Frontal cortex (tissue), 4 donors: Measurements from ENCODE around the gene ZNF556. TPM values are rescaled to one million over a fixed set of nuclear protein-coding genes. Genes with fewer than 3 reads are reported as not detected.
A peak's percentile ranks its signal among the peaks of the same experiment; 100 is the strongest.
"Not testable (repeated sequence)": the region's sequence is repeated elsewhere in the genome, so short reads cannot be mapped to it uniquely, and the experiment has no call there.

Source experiments
- DNase-seq, 2 donors: peaks; one replicate each; pipeline ENCODE4 v3.0.0; 2012; ENCODE audit warnings: low spot score in 2 of 2
- FAIRE-seq: peaks from 2 replicates; lab custom pipeline; 2012; peaks lifted over from hg19 to GRCh38; lab: Jason Lieb, UNC
- total RNA-seq: library from RNA; depleted of rRNA; stranded (reverse); fragments of >200 nt; gene quantifications from one replicate; pipeline ENCODE4 v1.2.3, GENCODE V29; 2014
- donor health status: control.
- donor health status: control.
- donor health status: control.

ZNF556 gene
- total RNA-seq, 1 donor from 2014 or later: under 0.01 TPM

DNA sequence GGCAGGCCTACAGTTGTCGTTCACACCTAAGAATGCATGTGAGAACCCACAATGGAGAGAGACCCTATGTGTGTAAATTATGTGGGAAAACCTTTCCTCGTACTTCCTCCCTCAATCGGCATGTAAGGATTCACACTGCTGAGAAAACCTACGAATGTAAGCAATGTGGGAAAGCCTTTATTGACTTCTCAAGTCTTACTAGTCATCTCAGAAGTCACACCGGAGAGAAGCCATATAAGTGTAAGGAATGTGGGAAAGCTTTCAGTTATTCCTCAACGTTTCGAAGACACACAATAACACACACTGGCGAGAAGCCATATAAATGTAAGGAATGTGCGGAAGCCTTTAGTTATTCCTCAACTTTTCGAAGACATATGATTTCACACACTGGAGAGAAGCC is 14.5 kb upstream of the ZNF556 start:
- FAIRE-seq (no peak), DNase-seq (no peak)

DNA sequence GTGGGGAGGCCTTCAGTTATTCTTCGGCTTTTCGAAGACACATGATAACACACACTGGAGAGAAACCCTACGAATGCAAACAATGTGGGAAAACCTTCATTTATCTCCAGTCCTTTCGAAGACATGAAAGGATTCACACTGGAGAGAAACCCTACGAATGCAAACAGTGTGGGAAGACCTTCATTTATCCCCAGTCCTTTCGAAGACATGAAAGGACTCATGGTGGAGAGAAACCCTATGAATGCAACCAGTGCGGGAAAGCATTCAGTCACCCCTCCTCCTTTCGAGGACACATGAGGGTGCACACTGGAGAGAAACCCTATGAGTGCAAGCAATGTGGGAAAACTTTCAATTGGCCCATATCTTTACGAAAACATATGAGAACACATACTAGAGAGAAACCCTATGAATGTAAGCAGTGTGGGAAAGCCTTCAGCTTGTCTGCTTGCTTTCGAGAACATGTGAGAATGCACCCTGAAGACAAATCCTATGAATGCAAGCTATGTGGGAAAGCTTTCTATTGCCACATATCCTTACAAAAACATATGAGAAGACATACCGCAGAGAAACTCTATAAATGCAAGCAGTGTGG is 14.0 kb upstream of the ZNF556 start:
- no peak for FAIRE-seq
- no peak for DNase-seq

DNA sequence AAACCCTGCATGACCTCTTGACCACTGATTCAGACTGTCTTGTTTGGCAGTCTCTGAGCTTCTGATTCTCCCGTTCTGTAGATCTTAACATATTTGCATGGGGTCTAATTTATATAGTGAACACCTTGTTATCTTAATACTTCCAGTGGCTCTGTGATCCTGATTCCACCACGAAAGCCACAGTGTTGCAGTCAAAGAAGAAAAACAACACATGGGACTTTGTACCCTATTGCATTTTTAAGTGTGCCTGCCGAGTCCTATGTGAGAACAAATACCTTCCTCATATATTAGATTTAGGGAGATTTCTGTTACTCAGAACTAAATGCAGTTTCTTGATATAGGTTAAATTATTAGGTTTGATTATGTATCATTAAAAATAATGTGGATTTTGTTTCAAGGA is 12.3 kb upstream of the ZNF556 start:
- FAIRE-seq (no peak), DNase-seq (no peak)

DNA sequence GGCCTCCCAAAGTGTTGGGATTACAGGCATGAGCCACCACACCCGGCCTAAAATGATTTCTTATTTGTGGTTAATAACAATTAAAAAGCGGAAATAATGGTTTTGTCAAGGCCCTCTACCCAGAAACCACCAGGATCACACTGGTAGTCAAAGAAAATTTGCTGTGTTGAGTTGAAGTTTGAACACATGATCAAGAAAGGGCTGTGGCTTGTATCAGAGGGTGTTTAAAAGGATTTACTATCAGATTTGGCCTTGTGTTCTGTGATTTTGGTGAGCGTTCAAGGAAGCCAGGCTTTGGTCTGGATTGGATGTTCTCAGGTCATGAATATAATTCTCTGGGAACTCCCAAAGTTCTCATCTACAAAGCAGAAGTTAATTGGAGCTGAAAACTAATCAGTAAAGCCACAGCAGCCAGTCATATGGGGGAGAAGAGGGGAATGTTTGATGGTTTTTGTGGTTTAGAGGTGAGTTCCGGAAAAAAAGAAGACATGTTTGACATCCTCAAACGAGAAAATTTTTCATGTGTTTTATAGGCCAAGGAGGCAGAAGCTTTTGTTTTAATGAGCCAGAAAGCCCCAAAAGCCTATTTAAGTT is 10.6 kb upstream of the ZNF556 start:
- FAIRE-seq: no peak

DNA sequence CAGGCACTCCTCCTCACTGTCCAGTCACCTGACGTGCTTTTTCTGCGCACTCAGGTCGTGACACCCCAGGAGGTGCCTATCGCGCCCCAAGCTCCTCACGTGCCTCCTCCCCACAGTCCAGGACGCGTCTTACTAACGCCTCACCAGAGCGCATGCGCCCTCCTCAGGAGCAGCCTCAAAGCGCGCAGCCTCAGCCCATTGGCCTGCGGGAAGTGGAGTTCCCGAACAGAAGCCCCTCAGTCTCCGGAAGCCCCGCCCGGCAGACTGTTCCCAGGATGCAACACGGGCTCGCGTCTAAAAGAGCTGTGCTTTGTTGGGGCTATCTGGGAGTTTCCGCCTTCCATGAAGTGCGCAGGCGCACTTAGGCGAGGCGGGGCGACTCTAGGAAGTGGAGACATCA is 8.3 kb upstream of the ZNF556 start:
- DNase-seq: no peak
- no peak for FAIRE-seq

More for the DNA sequence above, 10.6 kb upstream of the ZNF556 start:
- no peak for DNase-seq

DNA sequence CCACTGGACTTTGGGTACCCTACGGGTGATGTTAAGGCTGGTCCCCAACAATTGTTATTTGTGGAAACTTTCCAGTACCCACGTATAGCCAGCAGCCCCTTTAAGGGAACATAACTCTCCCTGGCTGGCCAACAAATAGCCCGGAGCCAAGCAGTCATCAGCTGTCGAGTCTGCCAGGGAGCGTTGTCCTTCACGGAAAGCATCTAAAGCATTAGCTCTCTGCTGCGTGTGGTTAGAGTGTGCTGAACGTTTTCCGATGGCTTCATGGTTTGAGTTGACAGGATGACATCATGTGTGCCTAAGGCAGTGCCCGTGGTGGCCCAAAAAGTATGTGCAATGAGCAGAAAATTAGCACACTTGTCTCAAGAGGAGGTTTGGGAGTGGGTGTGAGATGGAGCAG is 3.3 kb upstream of the ZNF556 start:
- DNase-seq (no peak), FAIRE-seq (no peak)

DNA sequence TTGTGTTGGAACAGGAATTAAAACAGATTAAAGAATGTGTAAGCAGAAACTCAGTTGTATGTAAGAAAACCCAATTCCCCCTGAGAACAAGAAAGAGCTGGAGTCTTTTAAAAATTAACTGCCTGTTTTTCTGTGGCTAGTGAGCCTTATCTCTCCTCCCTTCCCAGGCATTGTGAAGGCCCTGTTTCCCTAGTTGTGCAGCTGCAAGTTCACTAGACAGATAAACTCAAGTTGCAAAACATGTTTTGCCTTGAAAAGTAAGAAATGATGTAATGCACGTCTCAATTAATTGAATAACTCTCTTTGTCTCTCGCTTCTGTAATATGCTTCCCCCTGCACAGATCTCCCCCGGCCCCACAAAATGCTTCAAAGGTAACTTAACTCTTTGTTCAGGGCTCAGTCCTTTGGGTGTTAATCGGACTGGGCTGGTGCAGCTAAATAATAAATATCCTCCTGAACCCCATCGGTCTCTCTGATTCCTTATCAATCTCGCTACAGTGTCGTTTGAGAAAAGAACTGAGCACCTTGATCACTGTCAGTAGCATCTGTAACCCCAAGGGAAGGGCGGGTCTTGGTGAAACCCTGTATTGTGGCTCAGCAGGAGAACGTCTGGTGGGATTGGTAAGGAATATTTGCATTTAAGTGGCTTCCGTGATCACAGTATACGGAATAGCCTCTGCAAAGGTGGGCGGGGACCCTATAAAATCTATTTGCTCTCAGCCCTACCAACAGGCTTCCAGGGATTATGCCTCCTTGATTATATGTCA is 1.6 kb upstream of the ZNF556 start:
- FAIRE-seq (no peak), DNase-seq (no peak)

DNA sequence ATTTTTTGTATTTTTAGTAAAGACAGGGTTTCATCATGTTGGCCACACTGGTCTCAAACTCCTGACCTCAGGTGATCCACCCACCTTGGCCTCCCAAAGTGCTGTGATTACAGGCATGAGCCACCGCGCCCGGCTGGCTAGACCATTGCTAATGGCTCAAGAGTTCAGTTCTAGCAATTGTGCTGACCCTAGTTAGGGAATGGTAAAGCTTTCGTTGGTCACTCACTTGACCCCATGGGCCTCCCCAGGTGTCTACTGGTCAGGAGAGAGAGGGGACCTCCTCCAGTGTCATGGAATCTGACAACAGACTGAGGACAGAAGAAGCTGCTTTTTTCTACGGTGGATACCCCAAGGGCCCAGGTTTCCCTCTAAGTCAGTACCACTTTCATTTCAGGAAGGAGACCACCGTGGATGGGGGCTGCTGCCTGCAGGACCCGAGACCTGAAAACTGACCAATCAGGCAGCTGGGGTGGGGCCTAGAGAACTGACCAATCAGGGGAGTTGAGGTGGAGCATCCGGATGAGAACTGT is 575 bp upstream of the ZNF556 start:
- FAIRE-seq (no peak), DNase-seq (no peak)

DNA sequence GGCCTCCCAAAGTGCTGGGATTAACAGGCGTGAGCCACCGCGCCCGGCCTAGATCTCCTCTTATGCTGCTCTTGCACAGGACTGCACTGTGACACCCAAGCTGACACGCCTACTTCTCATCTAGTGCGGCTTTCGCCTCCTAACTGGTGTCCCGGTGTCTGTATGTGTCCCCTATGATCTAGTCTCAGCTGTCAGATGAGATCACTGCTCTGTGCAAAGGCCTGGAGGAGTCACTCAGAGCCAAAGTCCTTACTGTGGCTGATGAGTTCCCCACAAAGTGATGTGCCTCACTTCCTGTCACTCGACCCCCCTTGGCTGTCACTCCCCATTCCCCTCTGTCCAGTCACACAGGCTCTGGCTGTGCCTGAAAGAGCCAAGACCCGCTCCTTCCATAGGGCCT is 2.5 kb downstream of the ZNF556 start:
- no peak for FAIRE-seq

DNA sequence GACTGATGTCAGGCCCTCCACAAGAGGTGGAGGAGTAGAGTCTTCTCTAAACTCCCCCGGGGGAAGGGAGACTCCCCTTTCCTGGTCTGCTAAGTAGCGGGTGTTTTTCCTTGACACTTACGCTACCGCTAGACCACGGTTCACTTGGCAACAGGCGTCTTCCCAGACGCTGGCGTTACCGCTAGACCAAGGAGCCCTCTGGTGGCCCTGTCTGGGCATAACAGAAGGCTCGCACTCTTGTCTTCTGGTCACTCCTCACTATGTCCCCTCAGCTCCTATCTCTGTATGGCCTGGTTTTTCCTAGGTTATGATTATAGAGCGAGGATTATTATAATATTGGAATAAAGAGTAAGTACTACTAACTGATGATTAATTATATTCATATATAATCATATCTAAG is 5.0 kb downstream of the ZNF556 start:
- not testable (repeated sequence) for DNase-seq, FAIRE-seq

More for the DNA sequence above, 2.5 kb downstream of the ZNF556 start:
- DNase-seq: no peak

DNA sequence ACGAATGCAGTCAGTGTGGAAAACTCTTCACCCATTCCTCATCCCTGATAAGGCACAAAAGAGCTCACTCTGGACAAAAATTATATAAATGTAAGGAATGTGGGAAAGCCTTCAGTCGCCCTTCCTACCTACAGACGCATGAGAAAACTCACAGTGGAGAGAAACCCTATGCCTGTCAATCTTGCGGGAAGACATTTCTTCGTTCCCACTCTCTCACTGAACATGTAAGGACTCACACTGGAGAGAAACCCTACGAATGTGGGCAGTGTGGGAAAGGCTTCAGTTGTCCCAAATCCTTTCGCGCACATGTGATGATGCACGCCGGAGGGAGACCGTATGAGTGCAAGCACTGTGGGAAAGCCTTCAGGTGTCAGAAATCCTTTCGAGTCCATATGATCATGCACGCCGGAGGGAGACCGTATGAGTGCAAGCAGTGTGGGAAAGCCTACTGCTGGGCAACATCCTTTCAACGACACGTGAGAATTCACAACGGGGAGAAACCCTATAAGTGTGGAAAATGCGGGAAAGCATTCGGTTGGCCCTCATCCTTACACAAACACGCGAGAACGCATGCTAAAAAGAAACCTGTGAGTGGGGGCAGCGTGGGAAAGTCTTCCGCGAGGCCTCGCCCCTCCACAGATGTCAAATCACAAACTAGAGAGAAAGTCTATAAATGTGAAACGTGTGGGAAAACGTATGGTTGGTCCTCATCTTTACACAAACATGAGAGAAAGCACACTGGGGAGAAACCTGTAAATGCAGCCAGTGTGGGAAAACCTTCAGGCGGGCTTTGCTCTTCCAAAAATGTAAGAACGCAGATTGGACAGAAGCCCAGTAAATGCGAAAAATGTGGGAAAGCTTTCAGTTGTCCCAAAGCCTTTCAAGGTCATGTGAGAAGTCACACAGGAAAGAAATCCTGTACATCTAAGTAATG is 10.5 kb downstream of the ZNF556 start:
- no peak for DNase-seq
- no peak for FAIRE-seq

DNA sequence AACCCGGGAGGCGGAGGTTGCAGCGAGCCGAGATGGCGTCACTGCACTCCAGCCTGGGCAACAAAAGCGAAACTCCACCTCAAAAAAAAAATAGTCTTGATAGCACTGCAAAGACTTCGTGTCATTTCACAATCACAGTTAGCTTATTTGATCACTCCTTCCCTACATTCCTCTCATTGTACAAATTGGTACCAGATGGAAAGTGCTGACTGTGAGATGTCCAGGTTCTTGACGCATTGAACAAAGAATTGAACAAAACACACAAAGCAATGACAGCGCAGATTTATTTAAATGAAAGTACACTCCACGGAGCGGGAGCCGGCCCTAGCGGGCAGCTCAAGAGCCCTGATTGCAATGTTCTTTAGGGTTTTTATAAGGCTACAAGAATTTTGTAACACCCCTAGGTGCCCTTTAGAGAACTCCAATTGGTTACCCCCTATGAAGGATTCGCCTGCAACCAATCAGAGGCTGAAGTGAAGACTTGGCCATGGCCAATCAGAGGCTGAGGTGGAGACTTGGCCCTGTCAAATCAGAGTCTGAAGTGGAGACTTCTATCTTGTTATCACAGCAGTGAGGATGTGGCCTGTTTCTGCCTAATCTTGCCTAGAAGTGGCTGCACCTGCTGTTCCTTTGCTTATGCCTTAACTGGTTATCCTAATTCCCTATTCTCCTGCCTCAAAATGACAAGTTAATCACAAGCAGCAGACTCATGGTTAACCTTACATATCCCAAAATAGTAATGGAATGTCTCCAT is 16.7 kb downstream of the ZNF556 start:
- FAIRE-seq: no peak
- no peak for DNase-seq

DNA sequence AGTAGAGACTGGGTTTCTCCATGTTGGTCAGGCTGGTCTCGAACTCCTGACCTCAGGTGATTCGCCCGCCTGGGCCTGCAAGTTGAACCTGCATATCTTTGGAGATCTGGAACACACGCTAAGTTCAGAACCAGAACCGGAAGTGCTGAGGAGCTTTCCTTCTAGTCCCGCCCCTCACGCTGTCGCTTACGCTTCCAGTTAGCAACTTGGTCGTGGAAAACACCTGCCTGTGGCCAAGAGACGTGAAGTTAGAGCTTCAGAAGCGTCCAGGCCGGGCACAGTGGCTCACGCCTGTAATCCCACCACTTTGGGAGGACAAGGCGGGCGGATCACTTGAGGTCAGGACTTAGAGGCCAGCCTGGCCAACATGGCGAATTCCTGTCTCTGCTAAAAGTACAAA is 18.6 kb downstream of the ZNF556 start:
- FAIRE-seq: no peak

DNA sequence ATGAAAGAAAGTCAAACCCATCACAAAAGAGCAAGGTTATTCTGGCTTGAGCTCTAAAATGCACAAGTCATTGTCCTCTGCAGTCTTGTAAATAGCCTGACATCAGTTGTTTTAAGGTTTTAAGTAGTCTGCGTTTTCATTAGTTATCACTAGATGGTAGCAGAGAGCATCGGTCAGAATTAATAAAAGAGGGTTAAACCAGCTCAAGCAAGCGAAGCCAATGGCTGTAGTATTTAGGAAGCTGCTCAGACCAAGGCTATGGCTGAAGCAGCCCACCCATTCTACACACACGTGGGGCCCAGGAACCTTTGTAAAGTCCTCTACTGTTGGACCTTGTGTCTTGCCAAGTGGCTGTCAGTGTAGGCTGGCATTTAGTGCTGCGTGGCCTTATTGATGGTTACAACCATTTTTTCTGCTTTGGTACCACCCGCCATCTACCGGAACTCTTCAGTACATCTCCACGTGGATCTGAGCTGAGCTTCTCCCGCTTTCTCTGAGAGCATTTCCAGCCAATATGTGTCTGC is 20.3 kb downstream of the ZNF556 start:
- peak; percentile 62 to 70 for DNase-seq
- no peak for FAIRE-seq

More for the DNA sequence above, 18.6 kb downstream of the ZNF556 start:
- DNase-seq: no peak

DNA sequence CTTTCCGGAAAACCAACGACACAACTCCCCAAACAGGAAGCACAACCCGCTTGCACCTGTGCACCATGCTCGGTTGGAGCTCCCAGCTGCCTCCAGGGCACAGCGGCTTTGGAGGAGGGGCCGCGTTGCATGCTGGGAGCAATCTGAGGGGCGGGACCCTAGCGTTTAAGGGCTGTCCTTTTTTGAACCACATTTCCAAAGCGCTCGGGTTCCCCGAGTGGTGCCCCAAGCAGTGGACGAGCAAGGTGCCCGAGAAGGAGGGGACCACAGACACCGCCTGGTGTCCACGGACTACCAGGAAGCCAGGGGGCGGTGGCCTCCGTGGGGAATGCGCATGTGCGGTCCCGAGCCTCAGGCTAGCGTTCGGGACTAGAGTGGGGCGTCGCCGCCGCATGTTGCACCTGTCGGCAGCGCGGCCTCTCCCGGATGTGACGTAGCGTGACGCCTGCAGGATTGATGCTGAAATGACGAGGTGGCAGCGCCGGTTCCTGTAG is 21.6 kb downstream of the ZNF556 start:
- DNase-seq: peak in 1 of 2 donors; percentile 21
- FAIRE-seq: no peak

DNA sequence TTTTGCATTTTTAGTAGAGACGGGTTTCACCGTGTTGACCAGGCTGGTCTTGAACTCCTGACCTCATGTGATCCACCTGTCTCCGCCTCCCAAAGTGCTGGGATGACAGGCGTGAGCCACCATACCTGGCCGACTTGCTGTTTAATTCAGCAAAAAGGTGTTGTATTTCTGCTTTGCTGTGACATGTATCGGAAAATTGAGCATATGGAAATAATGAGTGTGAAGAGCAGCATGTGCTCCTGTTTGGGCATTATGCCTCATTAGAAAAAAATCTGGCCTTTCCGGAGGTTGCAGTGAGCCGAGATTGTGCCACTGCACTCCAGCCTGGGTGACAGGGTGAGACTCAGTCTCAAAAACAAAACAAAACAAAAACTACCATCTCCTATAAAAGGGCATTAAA is 23.4 kb downstream of the ZNF556 start:
- not testable (repeated sequence) for FAIRE-seq, DNase-seq

DNA sequence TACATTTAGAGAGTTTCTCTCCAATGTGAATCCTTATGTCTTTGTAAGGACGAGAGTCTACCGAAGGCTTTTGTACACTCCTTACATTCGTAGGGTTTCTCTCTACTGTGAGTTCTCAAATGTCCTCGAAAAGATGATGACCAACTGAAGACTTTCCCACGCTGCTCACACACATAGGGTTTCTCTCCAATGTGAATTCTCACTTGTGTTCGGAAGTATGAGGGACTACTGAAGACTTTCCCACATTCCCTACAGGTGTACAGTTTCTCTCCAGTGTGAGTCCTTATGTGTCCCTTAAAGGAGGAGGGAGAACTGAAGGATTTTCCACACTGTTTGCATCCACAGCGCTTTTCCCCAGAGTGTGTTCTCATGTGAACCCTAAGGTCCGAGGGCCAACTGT is 29.6 kb downstream of the ZNF556 start:
- DNase-seq (no peak), FAIRE-seq (no peak)

DNA sequence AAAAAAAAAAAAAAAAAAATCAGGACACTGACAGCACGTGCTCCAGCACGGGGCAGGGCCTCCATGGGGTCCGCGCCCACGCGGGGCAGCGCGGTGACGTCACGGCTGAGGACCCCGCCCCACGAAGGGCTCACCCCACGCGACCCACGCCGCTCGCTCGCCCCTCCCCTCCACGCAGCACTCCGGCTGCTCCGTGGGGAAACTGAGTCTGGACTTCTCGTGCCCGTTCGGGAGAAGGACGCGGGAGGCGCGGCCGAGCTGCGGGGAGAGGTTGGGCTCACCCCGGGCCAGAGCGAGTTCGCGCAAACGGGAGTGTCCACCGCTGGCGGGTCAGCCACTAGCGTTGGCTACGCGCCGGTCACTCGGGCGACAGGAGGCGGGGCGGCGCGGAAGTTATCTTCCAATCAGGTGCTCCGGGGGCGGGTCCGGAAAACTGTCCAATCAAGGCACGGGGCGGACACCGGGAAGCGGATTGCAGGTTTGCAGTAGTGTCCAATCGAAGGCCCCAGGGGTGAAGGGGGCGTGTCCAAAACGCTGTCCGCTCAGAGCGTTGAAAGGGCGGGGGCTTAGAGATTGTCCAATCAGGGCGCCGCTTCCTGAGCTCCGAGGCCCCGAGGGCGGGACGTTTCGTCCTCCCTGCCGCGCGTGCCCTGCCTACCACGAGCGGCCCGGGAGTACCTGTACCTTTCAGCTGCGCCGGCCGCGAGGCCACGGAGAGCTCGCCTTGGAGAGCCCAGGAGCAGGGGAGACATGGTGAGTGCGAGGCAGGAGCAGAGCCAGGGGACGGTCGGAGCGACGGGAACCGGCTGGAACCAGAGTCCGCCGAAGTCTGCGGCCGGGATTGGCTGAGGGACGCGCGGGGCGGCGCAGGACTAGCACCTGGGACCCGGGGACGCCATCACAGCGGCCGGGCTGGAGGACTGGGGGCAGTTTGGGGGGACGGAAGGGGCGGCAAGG is 33.4 kb downstream of the ZNF556 start, which contains the start of gene ZNF57:
TSS of gene ZNF57 (plus strand) at position 633 of the 957 bp plus-strand sequence. CDS start at position 751, 118 bp downstream.
- DNase-seq: peak; percentile 99
- FAIRE-seq: peak; percentile 96
